Mesodermal cell (in vitro differentiated cells): Measurements from ENCODE around the gene RPH3AL.
"Not testable (repeated sequence)": the region's sequence is repeated elsewhere in the genome, so short reads cannot be mapped to it uniquely, and the experiment has no call there.

Experiments used
- H3K27ac ChIP-seq: 2 replicates; pipeline ENCODE4 v1.7.0; 2013; ENCODE audit warnings: mild to moderate bottlenecking, low read depth, low read length, moderate library complexity; ENCODE audit not compliant: severe bottlenecking
- H3K36me3 ChIP-seq: 2 replicates; pipeline ENCODE4 v1.7.1; 2013; ENCODE audit warnings: mild to moderate bottlenecking, low read length, moderate library complexity; ENCODE audit not compliant: control insufficient read depth, insufficient read depth
- H3K4me1 ChIP-seq: one replicate; pipeline ENCODE4 v1.7.1; 2013; ENCODE audit warnings: mild to moderate bottlenecking, low read length; ENCODE audit not compliant: insufficient read depth, control insufficient read depth, poor library complexity, severe bottlenecking
- H3K4me3 ChIP-seq: 2 replicates; pipeline ENCODE4 v1.7.0; 2013; ENCODE audit warnings: low read length, control low read depth, mild to moderate bottlenecking; ENCODE audit not compliant: insufficient read depth, poor library complexity, severe bottlenecking; ENCODE audit errors: extremely low read depth
- H3K9me3 ChIP-seq: 2 replicates; pipeline ENCODE4 v1.7.1; 2013; ENCODE audit warnings: mild to moderate bottlenecking, low read length, moderate library complexity; ENCODE audit not compliant: control insufficient read depth
- WGBS, 2 experiments: methylation state at CpG; one replicate each; pipeline ENCODE4 v1.1.5; 2013; ENCODE audit warnings: missing lambda C conversion rate in 2 of 2; ENCODE audit not compliant: insufficient coverage in 2 of 2; 5-methylcytosine and 5-hydroxymethylcytosine counted together

The RPH3AL gene

GRCh38 chr17:207775-208174 lies 144.8 kb downstream of the RPH3AL start:
- H3K27ac ChIP-seq: no peak overlapping the region
- peaks cover 3% of the 10 kb centered on the region for H3K36me3 ChIP-seq
- 89 to 93% methylated on average over 6 of the region's 8 CpGs for WGBS, 2 experiments
- no peak overlapping the region for H3K4me3 ChIP-seq
- H3K4me1 ChIP-seq: no peaks in the 10 kb centered on the region
- H3K9me3 ChIP-seq: no peaks in the 10 kb centered on the region

DNA sequence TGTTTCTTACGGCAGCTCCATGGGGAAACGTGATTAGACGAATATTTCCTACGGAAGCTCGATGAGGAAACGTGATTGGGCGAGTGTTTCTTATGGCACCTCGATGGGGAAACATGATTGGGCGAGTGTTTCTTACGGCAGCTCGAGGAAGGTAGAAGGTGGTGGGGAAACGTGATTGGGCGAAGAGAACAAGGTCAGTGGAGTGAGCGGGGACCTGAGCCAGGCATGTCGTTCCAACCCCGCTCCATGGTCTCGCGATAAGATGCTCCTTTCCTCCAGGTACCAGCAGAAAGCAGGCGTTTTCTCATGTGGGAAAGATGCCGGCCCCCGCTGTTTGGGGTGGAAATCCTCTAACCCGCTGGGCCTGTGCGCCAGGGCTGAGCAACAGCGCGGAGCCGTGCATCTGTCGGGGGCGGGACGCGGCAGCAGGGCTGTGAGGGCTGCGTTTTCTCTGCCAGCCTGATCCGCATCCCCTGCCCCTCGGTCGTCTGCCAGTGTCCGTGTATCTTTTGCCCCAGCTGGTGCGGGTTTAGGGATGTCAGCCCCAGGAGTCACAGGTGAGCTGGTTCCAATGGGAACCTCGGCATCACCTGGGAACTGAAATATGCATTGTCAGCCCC lies 145.6 kb downstream of the RPH3AL start:
- no peak overlapping the region for H3K4me3 ChIP-seq
- H3K9me3 ChIP-seq: no peaks in the 10 kb centered on the region
- no peaks in the 10 kb centered on the region for H3K4me1 ChIP-seq
- WGBS, 2 experiments: 86 to 89% methylated on average over 33 to 35 of the region's 37 CpGs
- no peak overlapping the region for H3K27ac ChIP-seq
- H3K36me3 ChIP-seq: no peaks in the 10 kb centered on the region

DNA sequence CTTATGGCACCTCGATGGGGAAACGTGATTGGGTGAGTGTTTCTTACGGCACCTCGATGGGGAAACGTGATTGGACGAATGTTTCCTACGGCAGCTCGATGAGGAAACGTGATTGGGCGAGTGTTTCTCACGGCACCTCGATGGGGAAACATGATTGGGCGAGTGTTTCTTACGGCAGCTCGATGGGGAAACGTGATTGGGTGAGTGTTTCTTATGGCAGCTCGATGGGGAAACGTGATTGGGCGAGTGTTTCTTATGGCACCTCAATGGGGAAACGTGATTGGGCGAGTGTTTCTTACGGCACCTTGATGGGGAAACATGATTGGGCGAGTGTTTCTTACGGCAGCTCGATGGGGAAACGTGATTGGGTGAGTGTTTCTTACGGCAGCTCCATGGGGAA lies 146.1 kb downstream of the RPH3AL start:
- 90 to 96% methylated on average over 23 to 26 of the region's 27 CpGs for WGBS, 2 experiments
- not testable (repeated sequence) for H3K4me3 ChIP-seq, H3K4me1 ChIP-seq, H3K36me3 ChIP-seq, H3K27ac ChIP-seq, H3K9me3 ChIP-seq

GRCh38 chr17:205817-206216 lies 146.8 kb downstream of the RPH3AL start:
- Histone ChIP-seq H3K9me3 (no peaks in the 10 kb centered on the region), H3K27ac (no peak overlapping the region), H3K36me3 (no peaks in the 10 kb centered on the region), H3K4me1 (no peaks in the 10 kb centered on the region), H3K4me3 (no peak overlapping the region)
- WGBS, 2 experiments: 100% methylated on average over 2 to 4 of the region's 6 CpGs

DNA sequence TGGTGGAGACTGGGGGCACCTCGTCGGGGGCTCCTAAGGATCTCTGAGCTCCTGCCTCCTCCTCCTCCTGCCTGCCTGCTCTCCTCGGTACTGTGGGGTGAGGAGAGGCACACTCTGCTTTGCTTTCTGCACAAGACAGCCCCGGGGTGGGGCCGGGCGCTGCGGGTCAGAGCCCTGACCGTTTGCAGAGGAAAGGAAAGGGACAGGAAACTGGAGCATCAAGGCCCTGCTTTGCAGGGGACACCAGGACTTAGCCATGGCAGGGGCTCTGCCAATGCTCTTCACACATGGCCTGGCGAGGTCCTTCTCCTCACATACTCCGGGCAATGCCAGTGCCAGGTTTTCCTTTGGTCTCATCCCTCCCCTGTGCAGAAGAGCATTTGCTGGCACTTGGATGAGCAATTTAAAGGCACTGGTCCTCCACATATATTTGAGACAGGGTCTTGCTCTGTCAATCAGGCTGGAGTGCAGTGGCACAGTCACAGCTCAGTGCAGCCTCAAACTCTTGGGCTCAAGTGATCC lies 147.4 kb downstream of the RPH3AL start:
- 63 to 69% methylated on average over 6 to 10 of the region's 10 CpGs for WGBS, 2 experiments

GRCh38 chr17:204427-205147 lies 148.0 kb downstream of the RPH3AL start:
- no peak overlapping the region for H3K27ac ChIP-seq
- no peaks in the 10 kb centered on the region for H3K36me3 ChIP-seq
- H3K4me1 ChIP-seq: no peaks in the 10 kb centered on the region
- H3K4me3 ChIP-seq: no peak overlapping the region
- WGBS, 2 experiments: 67 to 72% methylated on average over 9 to 10 of the region's 11 CpGs
- H3K9me3 ChIP-seq: no peaks in the 10 kb centered on the region

More for the DNA sequence above, 147.4 kb downstream of the RPH3AL start:
- no peak overlapping the region for H3K27ac ChIP-seq
- H3K9me3 ChIP-seq: no peaks in the 10 kb centered on the region
- no peaks in the 10 kb centered on the region for H3K4me1 ChIP-seq
- no peaks in the 10 kb centered on the region for H3K36me3 ChIP-seq
- H3K4me3 ChIP-seq: no peak overlapping the region

DNA sequence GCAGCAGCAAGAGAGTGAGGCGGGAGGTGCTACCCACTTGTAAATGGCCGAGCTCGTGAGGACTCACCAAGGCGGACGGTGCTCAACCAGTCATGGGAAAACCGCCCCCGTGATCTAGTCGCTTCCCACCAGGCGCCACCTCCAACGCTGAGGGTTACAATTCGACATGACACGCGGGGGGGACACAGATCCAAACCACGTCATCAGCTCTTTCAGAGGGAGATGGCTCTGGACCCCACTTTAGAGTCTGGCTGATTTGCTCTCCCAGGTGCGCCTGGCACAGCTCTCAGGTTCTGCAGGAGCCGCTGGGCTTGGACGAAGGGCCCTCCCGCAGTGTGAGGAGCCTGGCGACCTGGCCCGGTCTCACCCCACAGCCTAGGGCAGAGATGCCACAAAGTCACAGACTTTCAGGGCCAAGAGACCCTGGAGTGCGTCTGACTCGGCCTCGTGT lies 150.1 kb downstream of the RPH3AL start:
- H3K27ac ChIP-seq: no peak overlapping the region
- peaks cover 7% of the 10 kb centered on the region for H3K4me1 ChIP-seq
- no peaks in the 10 kb centered on the region for H3K36me3 ChIP-seq
- H3K9me3 ChIP-seq: no peaks in the 10 kb centered on the region
- WGBS, 2 experiments: 85 to 89% methylated on average over 22 to 23 of the region's 23 CpGs
- H3K4me3 ChIP-seq: no peak overlapping the region

- H3K27ac ChIP-seq, H3K4me1 ChIP-seq, H3K4me3 ChIP-seq, H3K9me3 ChIP-seq, H3K36me3 ChIP-seq: not testable (repeated sequence)
- 77 to 78% methylated on average over 5 to 7 of the region's 13 CpGs for WGBS, 2 experiments
Measured at GRCh38 chr17:201736-202135, 150.9 kb downstream of the RPH3AL start.

DNA sequence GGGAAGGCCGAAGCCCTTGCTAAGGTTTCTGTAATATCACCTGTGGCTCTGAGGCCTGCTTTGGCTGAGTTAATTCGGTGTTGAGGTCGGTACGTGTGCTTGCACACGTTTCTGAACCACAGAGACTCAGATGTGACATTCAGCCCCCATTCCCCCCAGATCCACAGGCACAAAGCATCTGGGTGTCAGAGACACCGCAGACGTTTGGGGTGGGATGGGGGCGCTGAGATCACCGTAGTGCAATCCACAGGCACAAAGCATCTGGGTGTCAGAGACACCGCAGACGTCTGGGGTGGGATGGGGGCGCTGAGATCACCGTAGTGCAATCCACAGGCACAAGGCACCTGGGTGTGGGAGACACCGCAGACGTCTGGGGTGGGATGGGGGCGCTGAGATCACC lies 151.3 kb downstream of the RPH3AL start:
- not testable (repeated sequence) for H3K4me1 ChIP-seq, H3K36me3 ChIP-seq
- WGBS, 2 experiments: 100% methylated on average over 1 to 5 of the region's 16 CpGs

DNA sequence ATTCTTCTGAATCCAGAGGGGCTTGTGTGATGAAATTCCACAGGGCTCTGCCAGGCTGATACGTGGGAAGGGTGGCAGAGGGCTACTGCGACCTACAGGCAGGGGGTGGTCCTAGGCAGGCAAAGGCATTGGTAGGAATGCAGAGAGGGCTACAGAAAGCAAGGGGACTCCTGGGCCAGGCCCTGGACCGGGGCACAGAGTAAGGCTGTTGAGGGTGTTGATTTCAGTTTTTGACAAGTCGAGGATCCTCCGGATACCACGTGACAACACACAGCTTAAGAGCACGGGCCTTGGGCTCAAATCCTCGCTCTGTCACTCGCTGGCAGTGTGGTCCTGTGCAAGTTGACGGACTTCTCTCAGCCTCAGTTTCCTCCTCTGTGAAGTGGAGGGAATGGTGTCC lies 152.0 kb downstream of the RPH3AL start:
- Histone ChIP-seq H3K4me3 (no peak overlapping the region), H3K27ac (no peak overlapping the region), H3K4me1 (peaks cover 7% of the 10 kb centered on the region), H3K9me3 (no peaks in the 10 kb centered on the region), H3K36me3 (no peaks in the 10 kb centered on the region)
- WGBS, 2 experiments: 68 to 75% methylated on average over 7 to 10 of the region's 10 CpGs

More for the DNA sequence above, 151.3 kb downstream of the RPH3AL start:
- not testable (repeated sequence) for H3K9me3 ChIP-seq, H3K27ac ChIP-seq, H3K4me3 ChIP-seq
